H1 (cell line): ENCODE measurements around the gene PSG3. TPM values are rescaled to one million over a fixed set of nuclear protein-coding genes. Genes with fewer than 3 reads are reported as not detected.

ENCODE experiments used
- EZH2 ChIP-seq: fragments of 200-600 bp; sonication (generic); IDR thresholded peaks from 2 replicates; pipeline ENCODE4 v1.7.1; 2012; ENCODE audit warnings: low read depth, mild to moderate bottlenecking, moderate library complexity, low read length, inconsistent platforms; ENCODE audit not compliant: severe bottlenecking
- KDM5A ChIP-seq: fragments of 200-600 bp; IDR thresholded peaks from 2 replicates; pipeline ENCODE4 v1.7.1; 2012; ENCODE audit warnings: mild to moderate bottlenecking, low read length, inconsistent platforms, mixed read lengths
- POLR2A ChIP-seq, 2 experiments: IDR thresholded peaks; 1 replicate in 1 of 2; 2 replicates in 1 of 2; pipeline ENCODE4 v1.6.1; 2011; ENCODE audit warnings: low read depth in 2 of 2, low read length in 2 of 2, mild to moderate bottlenecking in 2 of 2; ENCODE audit errors: control extremely low read depth in 1 of 2
- TAF1 ChIP-seq: IDR thresholded peaks from 2 replicates; pipeline ENCODE4 v1.6.1; 2011; ENCODE audit warnings: mild to moderate bottlenecking, low read depth, low read length
- polyA plus RNA-seq, 7 experiments: library from polyadenylated mRNA; depleted of rRNA in 3 of 7; stranded (reverse) in 5 of 7; unstranded in 2 of 7; fragments of >200 nt in 5 of 7; fragments of 200-250 nt in 2 of 7; gene quantifications; 1 replicate in 5 of 7; 2 replicates in 1 of 7; 4 replicates in 1 of 7; pipeline versions ENCODE4 v1.2.1 to v1.2.3, GENCODE V29; 2011 to 2013; ENCODE audit warnings: missing spikeins in 2 of 7, mixed read lengths in 2 of 7
- total RNA-seq: library from RNA; stranded (reverse); fragmentation: NEBNext Ultra II Directional; extraction: Animal tissue kit (Norgen Biotek cat#: 25700); gene quantifications from 2 replicates; pipeline ENCODE4 v1.2.1, GENCODE V29; 2021
- TF ChIP-seq, protein P1 (sequence below): fragments of 300-600 bp; sonication (generic); IDR thresholded peaks from 2 replicates; pipeline ENCODE4 v1.7.1; 2012; ENCODE audit warnings: low read length, moderate library complexity, mild to moderate bottlenecking, inconsistent platforms; ENCODE audit not compliant: insufficient replicate concordance

The PSG3 gene
- total and polyA plus RNA-seq, 2 of the 8 experiments (the other 6 are each of a cell fraction or from before 2014, with no cell fraction given): not detected

DNA sequence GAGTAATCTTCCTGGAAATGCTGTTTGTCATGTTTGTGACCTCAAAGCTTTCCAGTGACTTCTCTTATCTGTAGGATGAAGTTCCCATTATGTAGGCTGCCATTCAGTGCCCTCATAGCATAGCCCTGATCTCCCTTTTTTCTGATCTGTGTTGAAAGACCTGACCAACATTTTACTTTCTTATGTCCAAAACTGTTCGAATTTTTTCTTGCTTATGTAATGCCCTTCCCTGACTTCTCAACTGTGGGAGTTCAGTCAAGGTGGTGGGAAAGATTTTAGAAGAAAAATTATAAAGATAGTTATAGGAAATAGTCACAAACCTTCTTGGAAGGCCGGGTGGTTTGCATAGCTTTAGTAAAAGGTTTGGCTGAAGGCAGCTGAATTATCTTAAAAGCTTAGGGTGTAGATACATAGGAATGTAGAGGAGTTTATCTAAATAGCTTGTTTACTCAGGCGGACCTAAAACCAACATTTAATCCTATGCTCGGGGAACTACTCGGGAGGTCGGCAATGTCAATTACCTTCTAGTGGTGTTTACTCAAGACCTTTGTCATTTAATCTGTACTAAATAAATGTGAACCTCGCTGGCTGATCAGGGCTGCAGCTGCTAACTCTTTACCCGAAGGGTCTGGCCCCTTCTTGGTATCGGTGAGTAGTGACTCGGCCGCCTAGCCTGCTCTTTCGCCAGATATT lies 44.3 kb downstream of the PSG3 start (continued):
- TF ChIP-seq, protein P1, sequence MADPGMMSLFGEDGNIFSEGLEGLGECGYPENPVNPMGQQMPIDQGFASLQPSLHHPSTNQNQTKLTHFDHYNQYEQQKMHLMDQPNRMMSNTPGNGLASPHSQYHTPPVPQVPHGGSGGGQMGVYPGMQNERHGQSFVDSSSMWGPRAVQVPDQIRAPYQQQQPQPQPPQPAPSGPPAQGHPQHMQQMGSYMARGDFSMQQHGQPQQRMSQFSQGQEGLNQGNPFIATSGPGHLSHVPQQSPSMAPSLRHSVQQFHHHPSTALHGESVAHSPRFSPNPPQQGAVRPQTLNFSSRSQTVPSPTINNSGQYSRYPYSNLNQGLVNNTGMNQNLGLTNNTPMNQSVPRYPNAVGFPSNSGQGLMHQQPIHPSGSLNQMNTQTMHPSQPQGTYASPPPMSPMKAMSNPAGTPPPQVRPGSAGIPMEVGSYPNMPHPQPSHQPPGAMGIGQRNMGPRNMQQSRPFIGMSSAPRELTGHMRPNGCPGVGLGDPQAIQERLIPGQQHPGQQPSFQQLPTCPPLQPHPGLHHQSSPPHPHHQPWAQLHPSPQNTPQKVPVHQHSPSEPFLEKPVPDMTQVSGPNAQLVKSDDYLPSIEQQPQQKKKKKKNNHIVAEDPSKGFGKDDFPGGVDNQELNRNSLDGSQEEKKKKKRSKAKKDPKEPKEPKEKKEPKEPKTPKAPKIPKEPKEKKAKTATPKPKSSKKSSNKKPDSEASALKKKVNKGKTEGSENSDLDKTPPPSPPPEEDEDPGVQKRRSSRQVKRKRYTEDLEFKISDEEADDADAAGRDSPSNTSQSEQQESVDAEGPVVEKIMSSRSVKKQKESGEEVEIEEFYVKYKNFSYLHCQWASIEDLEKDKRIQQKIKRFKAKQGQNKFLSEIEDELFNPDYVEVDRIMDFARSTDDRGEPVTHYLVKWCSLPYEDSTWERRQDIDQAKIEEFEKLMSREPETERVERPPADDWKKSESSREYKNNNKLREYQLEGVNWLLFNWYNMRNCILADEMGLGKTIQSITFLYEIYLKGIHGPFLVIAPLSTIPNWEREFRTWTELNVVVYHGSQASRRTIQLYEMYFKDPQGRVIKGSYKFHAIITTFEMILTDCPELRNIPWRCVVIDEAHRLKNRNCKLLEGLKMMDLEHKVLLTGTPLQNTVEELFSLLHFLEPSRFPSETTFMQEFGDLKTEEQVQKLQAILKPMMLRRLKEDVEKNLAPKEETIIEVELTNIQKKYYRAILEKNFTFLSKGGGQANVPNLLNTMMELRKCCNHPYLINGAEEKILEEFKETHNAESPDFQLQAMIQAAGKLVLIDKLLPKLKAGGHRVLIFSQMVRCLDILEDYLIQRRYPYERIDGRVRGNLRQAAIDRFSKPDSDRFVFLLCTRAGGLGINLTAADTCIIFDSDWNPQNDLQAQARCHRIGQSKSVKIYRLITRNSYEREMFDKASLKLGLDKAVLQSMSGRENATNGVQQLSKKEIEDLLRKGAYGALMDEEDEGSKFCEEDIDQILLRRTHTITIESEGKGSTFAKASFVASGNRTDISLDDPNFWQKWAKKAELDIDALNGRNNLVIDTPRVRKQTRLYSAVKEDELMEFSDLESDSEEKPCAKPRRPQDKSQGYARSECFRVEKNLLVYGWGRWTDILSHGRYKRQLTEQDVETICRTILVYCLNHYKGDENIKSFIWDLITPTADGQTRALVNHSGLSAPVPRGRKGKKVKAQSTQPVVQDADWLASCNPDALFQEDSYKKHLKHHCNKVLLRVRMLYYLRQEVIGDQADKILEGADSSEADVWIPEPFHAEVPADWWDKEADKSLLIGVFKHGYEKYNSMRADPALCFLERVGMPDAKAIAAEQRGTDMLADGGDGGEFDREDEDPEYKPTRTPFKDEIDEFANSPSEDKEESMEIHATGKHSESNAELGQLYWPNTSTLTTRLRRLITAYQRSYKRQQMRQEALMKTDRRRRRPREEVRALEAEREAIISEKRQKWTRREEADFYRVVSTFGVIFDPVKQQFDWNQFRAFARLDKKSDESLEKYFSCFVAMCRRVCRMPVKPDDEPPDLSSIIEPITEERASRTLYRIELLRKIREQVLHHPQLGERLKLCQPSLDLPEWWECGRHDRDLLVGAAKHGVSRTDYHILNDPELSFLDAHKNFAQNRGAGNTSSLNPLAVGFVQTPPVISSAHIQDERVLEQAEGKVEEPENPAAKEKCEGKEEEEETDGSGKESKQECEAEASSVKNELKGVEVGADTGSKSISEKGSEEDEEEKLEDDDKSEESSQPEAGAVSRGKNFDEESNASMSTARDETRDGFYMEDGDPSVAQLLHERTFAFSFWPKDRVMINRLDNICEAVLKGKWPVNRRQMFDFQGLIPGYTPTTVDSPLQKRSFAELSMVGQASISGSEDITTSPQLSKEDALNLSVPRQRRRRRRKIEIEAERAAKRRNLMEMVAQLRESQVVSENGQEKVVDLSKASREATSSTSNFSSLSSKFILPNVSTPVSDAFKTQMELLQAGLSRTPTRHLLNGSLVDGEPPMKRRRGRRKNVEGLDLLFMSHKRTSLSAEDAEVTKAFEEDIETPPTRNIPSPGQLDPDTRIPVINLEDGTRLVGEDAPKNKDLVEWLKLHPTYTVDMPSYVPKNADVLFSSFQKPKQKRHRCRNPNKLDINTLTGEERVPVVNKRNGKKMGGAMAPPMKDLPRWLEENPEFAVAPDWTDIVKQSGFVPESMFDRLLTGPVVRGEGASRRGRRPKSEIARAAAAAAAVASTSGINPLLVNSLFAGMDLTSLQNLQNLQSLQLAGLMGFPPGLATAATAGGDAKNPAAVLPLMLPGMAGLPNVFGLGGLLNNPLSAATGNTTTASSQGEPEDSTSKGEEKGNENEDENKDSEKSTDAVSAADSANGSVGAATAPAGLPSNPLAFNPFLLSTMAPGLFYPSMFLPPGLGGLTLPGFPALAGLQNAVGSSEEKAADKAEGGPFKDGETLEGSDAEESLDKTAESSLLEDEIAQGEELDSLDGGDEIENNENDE: no peak
- no peak for TF ChIP-seq EZH2
- TF ChIP-seq KDM5A: no peak
- TF ChIP-seq TAF1: no peak
- no peak for TF ChIP-seq POLR2A (IDR thresholded peaks at IDR 0.05; ENCODE audit: control extremely low read depth in 1 of 2, low read depth in 2 of 2, low read length in 2 of 2)
